DOHH2 (cell line): ENCODE results near the gene CARNS1.

ENCODE experiments used
- CTCF ChIP-seq: fragments of 200-600 bp; sonication (generic); IDR thresholded peaks from one replicate; pipeline ENCODE4 v1.5.1; 2014; ENCODE audit warnings: antibody characterized with exemption, mild to moderate bottlenecking, low read depth, low read length; ENCODE audit not compliant: poor library complexity, severe bottlenecking
- EZH2phosphoT487 ChIP-seq: fragments of 200-600 bp; sonication (generic); IDR thresholded peaks from 2 replicates; pipeline ENCODE4 v1.6.1; 2017; ENCODE audit warnings: borderline replicate concordance, mild to moderate bottlenecking, antibody characterized with exemption, low read length, moderate library complexity, mixed read lengths

GRCh38 chr11:67442504-67443404, 27.3 kb downstream of the CARNS1 start:
- no peak for TF ChIP-seq CTCF
- no peak for TF ChIP-seq EZH2phosphoT487
